GM12875 (cell line): Measurements from ENCODE around the gene AFP.

ENCODE experiments used
- H3K4me3 ChIP-seq: one replicate; pipeline ENCODE4 v1.5.1; 2011; ENCODE audit warnings: low read depth, low read length, control low read depth
- CTCF ChIP-seq: IDR thresholded peaks from 2 replicates; pipeline ENCODE4 v1.5.1; 2011; ENCODE audit warnings: low read depth, mild to moderate bottlenecking, control low read depth, inconsistent platforms, low read length, moderate library complexity, borderline replicate concordance; ENCODE audit not compliant: insufficient read depth

Gene AFP

GRCh38 chr4:73442275-73442674, 6.3 kb downstream of the AFP start:
- TF ChIP-seq CTCF, result no peak
- H3K4me3 ChIP-seq, result no peak overlapping the region

- TF ChIP-seq CTCF, result no peak
- no peak overlapping the region for H3K4me3 ChIP-seq
These were observed 7.2 kb downstream of the AFP start for GRCh38 chr4:73443224-73443623.

GRCh38 chr4:73445383-73446335, 9.6 kb downstream of the AFP start:
- H3K4me3 ChIP-seq, result no peak overlapping the region
- TF ChIP-seq CTCF, result no peak

GRCh38 chr4:73446336-73446938, 10.4 kb downstream of the AFP start:
- no peak overlapping the region for H3K4me3 ChIP-seq
- TF ChIP-seq CTCF, result peak; percentile 61

GRCh38 chr4:73447671-73448070, 11.7 kb downstream of the AFP start:
- H3K4me3 ChIP-seq, result no peak overlapping the region
- TF ChIP-seq CTCF, result no peak

- TF ChIP-seq CTCF, result no peak
- H3K4me3 ChIP-seq, result no peak overlapping the region
These were observed 12.6 kb downstream of the AFP start for GRCh38 chr4:73448448-73449203.
